ENCODE data around the gene CDH4.

DNA sequence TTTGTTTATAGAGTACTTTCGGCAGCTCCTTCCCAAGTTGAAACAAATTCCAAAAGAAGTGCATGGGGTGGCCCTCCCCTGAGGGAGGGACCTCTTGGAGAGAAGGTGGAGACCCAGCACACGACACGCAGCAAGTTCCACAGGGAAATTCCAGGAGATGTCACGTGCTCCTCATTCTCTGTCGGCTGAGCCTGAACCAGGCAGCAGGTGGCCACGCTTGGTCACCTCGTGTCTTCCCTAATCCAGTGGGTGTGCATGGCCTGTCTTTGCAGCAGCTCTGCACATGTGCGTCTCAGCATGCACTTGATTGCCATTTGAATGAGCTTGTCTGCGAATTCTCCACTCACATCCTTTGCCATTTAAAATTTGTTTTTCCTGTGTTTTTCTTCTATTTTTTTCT, 357.4 kb downstream of the CDH4 start:
- TF ChIP-seq, protein P1, sequence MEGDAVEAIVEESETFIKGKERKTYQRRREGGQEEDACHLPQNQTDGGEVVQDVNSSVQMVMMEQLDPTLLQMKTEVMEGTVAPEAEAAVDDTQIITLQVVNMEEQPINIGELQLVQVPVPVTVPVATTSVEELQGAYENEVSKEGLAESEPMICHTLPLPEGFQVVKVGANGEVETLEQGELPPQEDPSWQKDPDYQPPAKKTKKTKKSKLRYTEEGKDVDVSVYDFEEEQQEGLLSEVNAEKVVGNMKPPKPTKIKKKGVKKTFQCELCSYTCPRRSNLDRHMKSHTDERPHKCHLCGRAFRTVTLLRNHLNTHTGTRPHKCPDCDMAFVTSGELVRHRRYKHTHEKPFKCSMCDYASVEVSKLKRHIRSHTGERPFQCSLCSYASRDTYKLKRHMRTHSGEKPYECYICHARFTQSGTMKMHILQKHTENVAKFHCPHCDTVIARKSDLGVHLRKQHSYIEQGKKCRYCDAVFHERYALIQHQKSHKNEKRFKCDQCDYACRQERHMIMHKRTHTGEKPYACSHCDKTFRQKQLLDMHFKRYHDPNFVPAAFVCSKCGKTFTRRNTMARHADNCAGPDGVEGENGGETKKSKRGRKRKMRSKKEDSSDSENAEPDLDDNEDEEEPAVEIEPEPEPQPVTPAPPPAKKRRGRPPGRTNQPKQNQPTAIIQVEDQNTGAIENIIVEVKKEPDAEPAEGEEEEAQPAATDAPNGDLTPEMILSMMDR (IDR thresholded peaks at IDR 0.05; ENCODE audit: insufficient read depth, low read depth, low read length), result no peak
- TF ChIP-seq EZH2 (IDR thresholded peaks at IDR 0.05; ENCODE audit: insufficient read depth, low read length), result no peak

All from astrocyte (in vitro differentiated cells and primary cell).